ENCODE data around the gene FOXL1. TPM values are rescaled to one million over a fixed set of nuclear protein-coding genes. Genes with fewer than 3 reads are reported as not detected.

Gene FOXL1
- total RNA-seq, 1 experiment from 2014 or later, result 9.3 TPM

DNA sequence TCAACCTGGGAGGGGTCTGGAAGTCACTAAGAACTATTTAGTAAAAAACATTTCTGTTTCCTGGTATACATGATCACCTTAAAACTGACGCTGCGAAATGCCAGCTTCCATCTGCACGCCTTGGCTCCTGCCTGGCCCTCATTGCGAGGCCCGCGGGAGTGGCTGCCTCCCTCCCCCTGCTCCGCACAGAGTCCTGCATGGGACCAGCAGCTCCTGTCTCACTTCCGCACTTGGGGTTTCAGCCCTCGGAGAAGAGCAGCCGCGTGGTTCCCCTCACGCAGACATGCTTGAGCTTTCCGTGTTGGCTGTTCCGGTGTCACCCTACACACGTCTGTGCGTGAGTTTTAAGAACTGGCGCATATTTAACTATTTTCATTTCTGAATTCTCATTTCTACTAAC is 41.7 kb upstream of the FOXL1 start:
- no TSS peak for BruUV-seq (replicated peaks)

DNA sequence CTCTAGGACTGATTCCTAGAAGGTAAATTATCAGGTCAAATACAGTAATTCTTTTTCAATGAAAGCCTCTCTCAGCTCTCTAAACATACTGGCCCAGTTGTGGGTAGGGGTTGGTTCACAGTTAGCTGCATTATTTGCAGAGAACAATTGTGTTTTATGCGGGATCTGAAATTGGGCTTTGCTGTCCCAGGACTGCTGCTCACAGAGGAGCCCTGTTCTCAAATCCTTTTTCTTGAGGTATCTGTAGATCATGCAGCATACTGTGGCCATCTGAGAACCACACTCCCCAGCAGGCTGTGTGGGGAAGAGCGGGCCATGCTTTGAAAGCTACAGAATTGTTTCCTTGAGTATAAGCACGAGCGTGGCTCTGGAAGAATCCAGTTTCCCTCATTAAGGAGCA is 40.9 kb upstream of the FOXL1 start:
- CTCF ChIA-PET, result interaction anchor here (0.7 kb wide), 1 partner anchor 1470 kb away, joined by 4 read pairs; no protein-coding TSS in a partner anchor
- in situ Hi-C loops (cut with HindIII; ENCODE audit: low pct_unique_long_range_greater_than_20kb, low sequenced_read_pairs), result no loop called here

More for the DNA sequence above, 41.7 kb upstream of the FOXL1 start:
- in situ Hi-C loops (cut with HindIII; ENCODE audit: low pct_unique_long_range_greater_than_20kb, low sequenced_read_pairs), result no loop called here
- intact Hi-C loops (cut with micrococcal nuclease; ENCODE audit: unreplicated experiment), result no loop called here
- no peaks in the 10 kb centered on the region for H3K4me1 ChIP-seq (ENCODE audit: control insufficient read depth, insufficient read depth, low read length)
- TF ChIP-seq TCF7L2 (IDR thresholded peaks at IDR 0.05; ENCODE audit: low read depth, low read length) (no peak), SIN3A (IDR thresholded peaks at IDR 0.05; ENCODE audit: borderline replicate concordance, insufficient read depth, low read depth, low read length) (no peak), POLR2AphosphoS5 (IDR thresholded peaks at IDR 0.05; ENCODE audit: low read depth, low read length) (no peak)
- TF ChIP-seq, protein P1, sequence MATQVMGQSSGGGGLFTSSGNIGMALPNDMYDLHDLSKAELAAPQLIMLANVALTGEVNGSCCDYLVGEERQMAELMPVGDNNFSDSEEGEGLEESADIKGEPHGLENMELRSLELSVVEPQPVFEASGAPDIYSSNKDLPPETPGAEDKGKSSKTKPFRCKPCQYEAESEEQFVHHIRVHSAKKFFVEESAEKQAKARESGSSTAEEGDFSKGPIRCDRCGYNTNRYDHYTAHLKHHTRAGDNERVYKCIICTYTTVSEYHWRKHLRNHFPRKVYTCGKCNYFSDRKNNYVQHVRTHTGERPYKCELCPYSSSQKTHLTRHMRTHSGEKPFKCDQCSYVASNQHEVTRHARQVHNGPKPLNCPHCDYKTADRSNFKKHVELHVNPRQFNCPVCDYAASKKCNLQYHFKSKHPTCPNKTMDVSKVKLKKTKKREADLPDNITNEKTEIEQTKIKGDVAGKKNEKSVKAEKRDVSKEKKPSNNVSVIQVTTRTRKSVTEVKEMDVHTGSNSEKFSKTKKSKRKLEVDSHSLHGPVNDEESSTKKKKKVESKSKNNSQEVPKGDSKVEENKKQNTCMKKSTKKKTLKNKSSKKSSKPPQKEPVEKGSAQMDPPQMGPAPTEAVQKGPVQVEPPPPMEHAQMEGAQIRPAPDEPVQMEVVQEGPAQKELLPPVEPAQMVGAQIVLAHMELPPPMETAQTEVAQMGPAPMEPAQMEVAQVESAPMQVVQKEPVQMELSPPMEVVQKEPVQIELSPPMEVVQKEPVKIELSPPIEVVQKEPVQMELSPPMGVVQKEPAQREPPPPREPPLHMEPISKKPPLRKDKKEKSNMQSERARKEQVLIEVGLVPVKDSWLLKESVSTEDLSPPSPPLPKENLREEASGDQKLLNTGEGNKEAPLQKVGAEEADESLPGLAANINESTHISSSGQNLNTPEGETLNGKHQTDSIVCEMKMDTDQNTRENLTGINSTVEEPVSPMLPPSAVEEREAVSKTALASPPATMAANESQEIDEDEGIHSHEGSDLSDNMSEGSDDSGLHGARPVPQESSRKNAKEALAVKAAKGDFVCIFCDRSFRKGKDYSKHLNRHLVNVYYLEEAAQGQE (IDR thresholded peaks at IDR 0.05; ENCODE audit: insufficient read depth in 1 of 2, low read depth in 2 of 2, low read length in 1 of 2), result no peak
- TF ChIP-seq, protein P2, sequence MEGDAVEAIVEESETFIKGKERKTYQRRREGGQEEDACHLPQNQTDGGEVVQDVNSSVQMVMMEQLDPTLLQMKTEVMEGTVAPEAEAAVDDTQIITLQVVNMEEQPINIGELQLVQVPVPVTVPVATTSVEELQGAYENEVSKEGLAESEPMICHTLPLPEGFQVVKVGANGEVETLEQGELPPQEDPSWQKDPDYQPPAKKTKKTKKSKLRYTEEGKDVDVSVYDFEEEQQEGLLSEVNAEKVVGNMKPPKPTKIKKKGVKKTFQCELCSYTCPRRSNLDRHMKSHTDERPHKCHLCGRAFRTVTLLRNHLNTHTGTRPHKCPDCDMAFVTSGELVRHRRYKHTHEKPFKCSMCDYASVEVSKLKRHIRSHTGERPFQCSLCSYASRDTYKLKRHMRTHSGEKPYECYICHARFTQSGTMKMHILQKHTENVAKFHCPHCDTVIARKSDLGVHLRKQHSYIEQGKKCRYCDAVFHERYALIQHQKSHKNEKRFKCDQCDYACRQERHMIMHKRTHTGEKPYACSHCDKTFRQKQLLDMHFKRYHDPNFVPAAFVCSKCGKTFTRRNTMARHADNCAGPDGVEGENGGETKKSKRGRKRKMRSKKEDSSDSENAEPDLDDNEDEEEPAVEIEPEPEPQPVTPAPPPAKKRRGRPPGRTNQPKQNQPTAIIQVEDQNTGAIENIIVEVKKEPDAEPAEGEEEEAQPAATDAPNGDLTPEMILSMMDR (IDR thresholded peaks at IDR 0.05), result no peak
- H3K9me3 ChIP-seq (ENCODE audit: control insufficient read depth, insufficient read depth, low read depth, low read length), result no peaks in the 10 kb centered on the region
- DNase-seq (ENCODE audit: low read depth, low spot score) (no peak), ATAC-seq (no peak)
- ChIA-PET CTCF (interaction anchor here (0.7 kb wide), 1 partner anchor 1469 kb away, joined by 4 read pairs; no protein-coding TSS in a partner anchor), POLR2A (no interaction called here)
- H3K36me3 ChIP-seq (ENCODE audit: control insufficient read depth, insufficient read depth, low read length), result no peaks in the 10 kb centered on the region
- H3K4me3 ChIP-seq (ENCODE audit: low read depth in 2 of 2, low read length in 2 of 2), result no peak overlapping the region
- H3K27me3 ChIP-seq (ENCODE audit: control insufficient read depth, insufficient read depth, low read length), result no peaks in the 10 kb centered on the region
- H3K27ac ChIP-seq (ENCODE audit: low read length), result no peak overlapping the region

More for the DNA sequence above, 40.9 kb upstream of the FOXL1 start:
- H3K4me3 ChIP-seq (ENCODE audit: low read depth in 2 of 2, low read length in 2 of 2), result no peak overlapping the region
- H3K4me1 ChIP-seq (ENCODE audit: control insufficient read depth, insufficient read depth, low read length), result no peaks in the 10 kb centered on the region
- BruUV-seq (replicated peaks), result no TSS peak
- no peaks in the 10 kb centered on the region for H3K27me3 ChIP-seq (ENCODE audit: control insufficient read depth, insufficient read depth, low read length)
- POLR2A ChIA-PET, result no interaction called here
- ATAC-seq, result no peak
- DNase-seq (ENCODE audit: low read depth, low spot score), result no peak
- H3K9me3 ChIP-seq (ENCODE audit: control insufficient read depth, insufficient read depth, low read depth, low read length), result no peaks in the 10 kb centered on the region
- H3K36me3 ChIP-seq (ENCODE audit: control insufficient read depth, insufficient read depth, low read length), result no peaks in the 10 kb centered on the region
- intact Hi-C loops (cut with micrococcal nuclease; ENCODE audit: unreplicated experiment), result no loop called here
- H3K27ac ChIP-seq (ENCODE audit: low read length), result no peak overlapping the region
- TF ChIP-seq TCF7L2 (IDR thresholded peaks at IDR 0.05; ENCODE audit: low read depth, low read length) (no peak), POLR2AphosphoS5 (IDR thresholded peaks at IDR 0.05; ENCODE audit: low read depth, low read length) (no peak), SIN3A (IDR thresholded peaks at IDR 0.05; ENCODE audit: borderline replicate concordance, insufficient read depth, low read depth, low read length) (no peak)
- TF ChIP-seq, protein P1 (IDR thresholded peaks at IDR 0.05; ENCODE audit: insufficient read depth in 1 of 2, low read depth in 2 of 2, low read length in 1 of 2), result no peak
- TF ChIP-seq, protein P2 (IDR thresholded peaks at IDR 0.05), result no peak
